GM20431 (cell line): ENCODE results near the gene B3GNT8.
"Not testable (repeated sequence)": the region's sequence is repeated elsewhere in the genome, so short reads cannot be mapped to it uniquely, and the experiment has no call there.

Source experiments
- in situ Hi-C: fragments of 300-500 bp; cut with MseI, MboI; formaldehyde crosslinking; loops from one replicate; pipeline ENCODE4 v1.15.0; 2020; ENCODE audit warnings: low sequenced_read_pairs; ENCODE audit not compliant: unreplicated experiment

Gene B3GNT8

DNA sequence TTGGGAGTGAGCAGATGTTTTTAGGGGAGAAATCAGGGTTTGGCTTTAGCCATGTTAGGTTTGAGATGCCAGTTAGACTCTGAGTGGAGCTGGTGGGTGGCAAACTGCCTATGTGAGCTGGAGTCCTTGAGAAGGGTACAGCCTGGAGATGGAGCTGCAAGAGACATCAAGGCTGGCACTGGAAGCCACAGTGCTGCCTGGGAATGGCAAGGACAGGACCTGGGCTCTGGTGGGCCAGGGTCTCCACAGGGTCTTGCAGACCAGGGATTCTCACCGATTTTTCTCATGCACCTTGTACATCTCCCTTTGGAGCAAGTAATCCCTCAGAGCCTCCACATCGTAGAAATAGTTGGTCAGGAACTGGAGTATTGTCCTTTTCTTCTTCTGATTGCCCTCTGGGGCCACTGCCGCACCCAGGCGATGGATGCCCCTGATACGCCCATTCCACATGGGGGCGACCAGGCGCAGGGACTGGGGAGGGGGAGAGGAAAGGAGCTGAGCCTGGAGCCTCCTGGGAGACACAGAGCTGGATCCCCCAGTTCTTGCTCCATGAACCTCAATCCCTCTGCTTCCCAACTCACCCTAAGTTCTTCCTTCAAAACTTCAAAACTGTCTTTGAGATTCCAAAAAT lies 10.9 kb upstream of the B3GNT8 start:
- in situ Hi-C loops, result no loop called here

DNA sequence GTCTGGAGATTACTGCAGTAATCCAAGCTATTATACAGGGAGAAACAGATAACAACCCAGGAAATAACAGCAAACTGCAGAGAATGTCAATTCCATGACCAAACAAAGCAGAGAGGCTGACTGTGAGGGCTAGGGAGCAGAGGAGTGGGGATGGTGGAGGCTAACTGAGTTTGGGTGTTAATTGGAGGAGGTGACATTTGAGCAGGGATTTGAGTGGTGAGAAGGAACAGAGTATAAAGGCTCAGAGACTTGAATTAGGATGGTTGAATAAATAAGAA lies 9.4 kb upstream of the B3GNT8 start:
- in situ Hi-C loops, result no loop called here

DNA sequence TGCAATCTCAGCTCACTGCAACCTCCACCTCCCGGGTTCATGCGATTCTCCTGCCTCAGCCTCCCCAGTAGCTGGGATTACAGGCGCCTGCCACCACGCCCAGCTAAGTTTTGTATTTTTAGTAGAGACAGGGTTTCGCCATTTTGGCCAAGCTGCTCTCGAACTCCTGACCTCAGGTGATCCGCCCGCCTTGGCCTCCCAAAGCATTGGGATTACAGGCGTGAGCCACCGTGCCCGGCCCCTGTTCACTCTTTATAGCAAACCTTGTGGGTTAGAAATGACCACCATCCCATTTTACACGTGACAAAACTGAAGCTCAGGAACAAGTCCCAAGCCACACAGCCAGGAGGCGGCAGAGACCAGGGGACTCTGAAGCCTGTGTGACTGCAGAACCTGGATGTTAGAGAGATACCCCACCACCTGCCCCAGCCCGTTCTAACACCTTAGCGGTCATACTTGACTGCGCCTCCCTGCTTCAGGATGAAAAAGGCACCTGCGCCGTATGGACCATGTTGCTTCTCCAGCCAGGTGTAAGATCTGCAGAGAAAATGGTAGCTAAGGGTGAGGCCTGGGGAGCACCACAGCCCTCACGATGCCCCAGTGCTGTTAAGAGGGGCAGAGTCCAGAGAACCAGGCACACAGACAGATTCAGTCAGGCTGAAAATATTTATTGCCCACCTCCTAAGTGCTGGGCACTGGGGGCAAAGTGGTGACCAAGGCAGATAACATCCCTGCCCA lies 8.9 kb upstream of the B3GNT8 start:
- in situ Hi-C loops, result no loop called here

DNA sequence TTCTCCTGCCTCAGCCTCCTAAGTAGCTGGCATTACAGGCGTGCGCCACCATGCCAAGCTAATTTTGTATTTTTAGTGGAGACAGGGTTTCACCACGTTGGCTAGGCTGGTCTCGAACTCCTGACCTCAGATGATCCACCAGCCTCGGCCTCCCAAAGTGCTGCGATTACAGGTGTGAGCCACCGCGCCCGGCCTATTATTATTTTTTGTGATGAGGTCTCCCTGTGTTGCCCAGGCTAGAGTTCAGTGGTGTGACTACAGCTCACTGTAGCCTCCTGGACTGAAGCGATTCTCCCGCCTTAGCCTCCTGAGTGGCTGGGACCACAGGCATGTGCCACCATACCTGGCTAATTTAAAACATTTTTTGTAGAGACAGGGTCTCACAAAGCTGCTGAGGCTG lies 8.2 kb upstream of the B3GNT8 start:
- in situ Hi-C loops, result not testable (repeated sequence)

DNA sequence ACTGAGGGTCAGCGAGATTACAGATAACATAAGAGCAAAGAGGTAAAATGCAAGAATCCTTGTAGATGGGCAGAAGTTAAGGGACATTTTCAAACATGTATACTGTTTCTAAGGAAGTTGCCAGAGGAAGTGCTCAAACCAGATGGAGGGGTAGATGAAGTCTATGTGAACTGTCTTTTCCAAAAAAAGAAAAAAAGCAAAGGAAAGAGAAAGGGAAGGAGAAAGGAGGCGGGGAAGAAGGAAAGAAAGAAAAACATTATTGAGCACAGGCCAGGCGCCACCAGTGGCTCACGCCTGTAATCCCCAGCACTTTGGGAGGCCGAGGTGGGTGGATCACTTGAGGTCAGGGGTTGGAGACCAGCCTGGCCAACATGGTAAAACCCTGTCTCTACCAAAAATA lies 7.3 kb upstream of the B3GNT8 start:
- in situ Hi-C loops, result no loop called here

DNA sequence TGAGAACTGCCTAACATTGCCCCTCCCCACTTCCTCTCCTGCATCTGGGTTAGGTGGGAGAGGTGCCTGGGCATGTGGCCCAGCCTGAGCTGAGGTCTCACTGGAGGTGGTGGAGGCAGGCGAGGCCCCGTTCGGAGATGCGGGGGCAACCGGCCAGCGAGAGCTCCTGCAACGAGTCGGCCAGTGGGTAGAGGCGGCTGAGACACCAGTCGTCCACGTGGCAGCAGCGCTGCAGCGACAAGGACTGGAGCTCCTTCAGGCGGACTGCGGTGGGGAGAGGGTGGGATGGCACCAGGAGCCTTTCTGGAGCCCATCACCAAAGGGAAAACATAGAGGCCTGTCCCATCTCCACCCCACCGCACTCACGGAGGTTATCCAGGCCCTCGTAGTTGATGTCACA lies 6.0 kb upstream of the B3GNT8 start:
- in situ Hi-C loops, result no loop called here

DNA sequence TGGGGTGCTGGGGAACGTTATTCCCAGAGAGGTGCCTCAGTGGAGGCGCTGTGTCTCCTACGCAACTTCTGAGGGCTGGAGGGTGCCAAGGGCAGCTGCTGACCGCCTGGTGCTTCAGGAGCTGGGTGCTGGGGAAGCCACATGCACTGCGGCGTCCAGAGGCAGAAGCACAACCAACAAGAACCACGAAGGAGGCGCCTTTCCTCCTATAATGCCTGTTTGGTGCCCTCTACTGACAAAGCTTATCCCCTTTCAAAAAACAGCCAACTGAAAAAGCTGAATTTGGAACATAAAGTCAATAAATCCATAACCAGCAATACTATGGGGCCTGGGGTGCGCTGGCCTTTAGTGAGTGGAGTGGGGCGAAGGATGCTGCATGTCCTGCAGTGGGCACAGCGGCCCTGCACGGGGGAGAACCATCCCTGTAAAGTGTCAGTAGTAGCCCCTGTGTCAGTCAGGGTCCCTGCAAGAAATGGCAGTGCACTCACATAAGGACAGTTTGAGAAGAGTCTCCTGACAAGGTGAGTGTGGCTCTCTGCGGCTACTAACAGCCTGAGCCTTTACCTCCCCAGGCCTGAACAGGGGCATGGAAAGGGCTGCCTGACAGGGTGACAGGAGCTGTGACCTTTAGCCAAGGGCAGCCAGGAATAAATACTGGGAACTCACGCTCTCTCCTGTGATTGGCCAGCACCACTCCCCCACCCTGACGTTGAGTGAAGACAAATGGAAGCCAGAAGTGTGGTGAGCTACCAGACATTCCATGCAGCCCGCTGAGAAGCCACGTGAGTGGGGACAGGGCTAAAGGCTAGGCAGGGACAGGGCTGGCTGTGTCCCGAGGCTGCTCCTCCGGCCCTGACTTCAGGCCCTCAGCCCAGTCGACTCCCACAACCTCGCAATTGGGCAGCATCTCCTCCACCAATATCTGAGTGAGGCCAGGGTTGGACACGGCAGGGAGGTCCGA lies 4.5 kb upstream of the B3GNT8 start:
- in situ Hi-C loops, result no loop called here

DNA sequence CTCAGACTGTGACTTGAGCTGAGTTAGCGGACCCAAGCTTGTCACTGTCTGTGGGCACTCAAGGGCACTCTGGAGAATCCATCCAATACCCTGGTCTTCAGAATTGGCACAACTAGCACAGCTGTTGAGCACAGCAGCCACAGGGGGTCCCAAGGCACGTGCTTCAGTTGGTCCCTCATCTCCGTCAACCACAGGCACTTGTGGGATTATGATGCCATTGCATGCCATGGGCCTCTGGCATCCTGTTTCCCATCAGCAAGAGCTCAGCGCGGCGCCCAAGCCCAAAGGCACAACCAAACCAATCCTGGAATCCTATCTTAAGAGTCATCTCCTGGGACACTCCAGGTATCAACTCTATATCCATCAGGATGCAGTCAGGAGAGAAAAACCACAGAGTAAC lies 3.7 kb upstream of the B3GNT8 start:
- in situ Hi-C loops, result no loop called here

DNA sequence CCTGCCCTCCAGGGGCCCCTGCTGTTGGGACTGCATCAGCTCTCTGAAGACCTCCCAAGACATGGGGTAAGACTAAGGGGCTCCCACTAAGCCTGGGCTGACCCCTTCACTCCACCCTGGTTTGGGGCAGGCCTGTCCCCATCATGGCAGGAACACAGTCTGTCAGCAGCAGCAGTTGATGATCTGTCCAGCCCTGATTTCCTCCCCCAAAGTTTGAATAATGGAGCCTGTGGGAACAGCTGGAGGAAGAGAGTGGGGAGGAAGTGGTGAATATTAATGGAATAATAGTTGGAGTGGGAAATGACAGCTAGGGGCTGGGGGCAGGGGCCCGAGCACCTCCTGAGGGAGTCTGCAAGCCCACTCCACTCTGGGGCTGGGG lies 1.3 kb upstream of the B3GNT8 start:
- in situ Hi-C loops, result no loop called here

DNA sequence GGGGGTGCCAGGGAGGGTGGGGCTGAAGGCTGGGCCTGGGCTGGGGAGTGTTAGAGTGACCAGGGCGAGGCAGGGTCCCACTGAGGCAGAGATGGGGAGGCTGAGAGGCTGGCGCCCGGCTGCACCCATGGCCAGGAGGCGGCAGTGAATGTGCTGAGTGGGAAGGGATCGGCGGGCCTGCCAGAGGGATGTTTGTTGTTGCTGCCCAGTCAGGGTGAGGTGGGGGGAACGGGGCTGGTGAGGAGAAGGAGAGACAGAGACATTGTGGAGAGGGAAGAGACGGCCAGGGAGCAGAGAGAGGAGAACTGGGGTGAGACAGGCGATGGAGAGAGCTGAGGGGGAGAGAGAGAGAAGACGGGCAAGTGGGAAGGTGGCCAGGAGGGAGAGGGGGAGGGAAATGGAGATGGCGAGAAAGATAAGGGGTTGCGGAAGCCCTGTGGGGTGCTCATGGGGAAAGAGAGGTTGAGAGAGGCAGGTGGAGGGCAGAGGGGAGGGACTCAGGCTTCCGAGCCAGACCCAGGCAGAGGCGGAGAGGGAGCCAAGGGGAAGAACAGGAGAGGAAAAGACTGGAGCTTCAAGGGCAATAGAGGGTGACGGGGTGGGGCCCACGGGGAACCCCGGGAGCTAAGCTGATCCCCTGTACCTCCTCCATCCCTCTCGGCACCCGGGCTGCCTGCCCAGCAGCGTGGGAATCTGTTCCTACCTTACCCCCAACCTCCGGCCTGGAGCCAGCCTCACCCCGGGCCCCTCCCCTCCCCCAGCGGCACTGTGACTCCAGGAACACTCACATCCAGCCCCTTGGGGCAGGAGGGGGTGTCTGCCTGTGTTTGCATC lies 690 bp upstream of the B3GNT8 start:
- in situ Hi-C loops, result no loop called here

DNA sequence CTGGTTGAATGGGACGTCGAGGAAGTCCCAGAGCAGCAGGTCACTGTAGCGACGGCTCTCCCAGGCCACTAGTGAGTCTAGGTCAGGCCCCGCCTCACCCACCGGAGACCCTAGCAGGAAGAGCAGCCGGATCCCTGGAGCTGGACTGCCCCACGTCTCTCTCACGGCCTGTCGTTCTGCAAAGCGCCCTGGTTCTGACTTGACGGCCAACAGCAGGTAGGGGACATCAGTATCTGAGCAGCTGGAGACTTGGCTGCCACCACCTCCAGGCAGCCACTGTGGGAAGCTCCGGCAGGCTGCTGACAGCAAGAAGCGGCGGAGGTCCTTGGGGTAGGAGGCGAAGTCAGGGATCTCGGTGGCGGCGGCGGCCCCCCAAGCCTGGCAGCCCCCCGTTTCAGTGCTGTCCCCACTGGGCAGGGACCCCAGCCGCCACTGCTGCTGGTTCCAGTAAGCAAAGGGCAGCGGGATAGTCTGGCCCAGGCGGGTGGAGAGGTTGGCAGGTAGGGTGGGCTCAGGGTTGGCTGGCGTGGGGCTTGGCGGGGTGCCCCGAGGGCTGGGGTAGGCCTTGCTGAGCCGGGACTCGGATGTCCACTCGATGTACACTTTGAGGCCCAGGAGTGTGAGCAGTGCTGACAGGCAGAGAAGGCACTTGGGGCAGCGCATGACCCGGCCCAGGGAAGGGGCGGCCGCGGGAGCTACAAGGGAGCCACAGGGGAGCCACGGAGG lies 895 bp downstream of the B3GNT8 start:
- in situ Hi-C loops, result no loop called here

DNA sequence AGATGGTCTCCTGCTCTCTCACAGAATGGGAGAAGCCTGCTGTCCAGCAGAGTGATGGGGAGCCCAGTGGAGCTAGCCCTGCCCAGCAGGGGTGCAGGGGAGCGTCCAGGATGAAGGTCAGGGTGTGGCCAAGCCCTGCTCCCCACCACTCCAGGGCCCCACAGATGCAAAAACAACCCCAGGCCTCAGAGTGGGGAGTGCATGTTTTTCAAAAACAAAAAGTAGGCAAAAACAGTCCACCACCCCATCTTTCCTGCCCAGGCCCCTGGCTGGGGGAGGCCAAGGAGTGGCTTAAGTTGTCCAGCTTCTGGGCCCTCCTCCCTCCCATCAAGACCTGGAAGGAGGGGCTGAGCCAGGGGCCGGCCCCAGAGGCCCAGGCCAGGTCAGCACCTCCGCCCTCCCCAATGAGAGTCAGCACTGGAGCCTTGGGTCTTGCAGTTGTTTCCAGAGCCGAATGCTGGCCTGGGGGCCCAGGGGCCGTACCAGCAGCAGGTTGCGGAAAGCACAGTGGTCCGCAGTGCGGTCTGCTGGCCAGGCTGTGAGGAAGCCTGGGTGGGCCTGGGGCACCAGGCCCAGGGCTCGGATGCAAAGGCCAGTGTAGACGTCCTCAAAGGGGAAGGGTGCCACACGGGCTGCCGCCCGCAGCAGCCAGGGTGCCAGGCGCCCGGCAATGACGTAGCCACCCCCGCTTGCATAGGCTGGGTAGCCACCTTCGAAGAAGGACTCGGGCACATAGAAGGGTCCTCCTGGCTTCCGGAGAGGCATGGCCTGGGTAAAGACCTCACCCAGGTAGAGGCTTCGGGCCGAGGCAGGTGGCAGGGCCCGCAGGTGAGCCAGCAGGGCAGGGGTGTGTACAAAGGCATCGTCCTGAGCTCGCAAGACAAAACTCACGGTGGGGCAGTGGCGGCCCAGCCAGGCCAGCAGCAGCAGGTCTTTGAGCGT lies 1.7 kb downstream of the B3GNT8 start:
- in situ Hi-C loops, result no loop called here

DNA sequence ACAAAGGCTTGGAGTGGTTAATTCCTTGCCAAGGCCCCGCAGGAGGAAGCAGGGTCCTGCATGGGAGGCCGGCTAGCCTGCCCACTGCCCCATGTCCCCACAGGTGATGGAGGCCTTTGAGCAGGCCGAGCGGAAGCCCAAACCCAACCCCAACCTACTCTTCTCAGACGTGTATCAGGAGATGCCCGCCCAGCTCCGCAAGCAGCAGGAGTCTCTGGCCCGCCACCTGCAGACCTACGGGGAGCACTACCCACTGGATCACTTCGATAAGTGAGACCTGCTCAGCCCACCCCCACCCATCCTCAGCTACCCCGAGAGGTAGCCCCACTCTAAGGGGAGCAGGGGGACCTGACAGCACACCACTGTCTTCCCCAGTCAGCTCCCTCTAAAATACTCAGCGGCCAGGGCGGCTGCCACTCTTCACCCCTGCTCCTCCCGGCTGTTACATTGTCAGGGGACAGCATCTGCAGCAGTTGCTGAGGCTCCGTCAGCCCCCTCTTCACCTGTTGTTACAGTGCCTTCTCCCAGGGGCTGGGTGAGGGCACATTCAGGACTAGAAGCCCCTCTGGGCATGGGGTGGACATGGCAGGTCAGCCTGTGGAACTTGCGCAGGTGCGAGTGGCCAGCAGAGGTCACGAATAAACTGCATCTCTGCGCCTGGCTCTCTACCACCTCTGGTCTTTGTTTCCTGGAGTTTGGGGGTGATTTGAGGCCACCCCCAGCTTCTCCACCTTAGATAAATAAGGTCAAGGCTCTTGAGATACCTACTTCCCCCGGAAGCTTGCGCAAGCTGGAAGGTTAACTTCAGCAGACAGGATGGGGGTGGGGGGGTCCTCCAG lies 2.6 kb downstream of the B3GNT8 start:
- in situ Hi-C loops, result no loop called here

DNA sequence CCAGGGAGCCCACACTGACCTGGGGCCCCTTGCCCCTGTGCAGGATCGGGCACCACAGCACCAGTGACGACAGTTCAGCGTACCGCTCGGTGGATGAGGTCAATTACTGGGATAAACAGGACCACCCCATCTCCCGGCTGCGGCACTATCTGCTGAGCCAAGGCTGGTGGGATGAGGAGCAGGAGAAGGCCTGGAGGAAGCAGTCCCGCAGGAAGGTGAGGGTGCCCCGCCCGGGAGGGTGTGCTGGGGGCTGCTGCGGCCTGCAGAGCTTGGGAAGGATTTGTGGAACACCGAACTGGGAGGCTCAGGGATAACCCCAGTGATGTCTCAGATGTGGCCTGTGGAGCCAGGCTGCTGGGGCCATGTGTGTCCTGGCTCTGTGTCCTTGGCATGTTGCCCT lies 4.2 kb downstream of the B3GNT8 start:
- in situ Hi-C loops, result no loop called here

DNA sequence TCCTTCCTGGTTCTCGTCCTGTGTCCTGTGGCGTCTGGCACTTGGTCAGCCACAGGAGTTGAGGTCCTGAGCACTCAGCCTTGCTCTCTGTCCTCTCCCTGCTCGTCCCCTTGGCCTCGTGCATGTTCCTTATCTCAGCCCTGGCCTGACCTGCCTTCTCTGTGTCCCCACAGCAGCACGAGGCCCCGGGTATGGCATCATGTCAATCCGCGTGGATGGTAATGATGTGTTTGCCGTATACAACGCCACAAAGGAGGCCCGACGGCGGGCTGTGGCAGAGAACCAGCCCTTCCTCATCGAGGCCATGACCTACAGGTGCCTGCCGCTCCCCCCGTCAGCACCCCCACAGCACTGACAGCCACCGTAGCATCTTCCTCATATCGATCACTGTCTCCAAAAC lies 4.7 kb downstream of the B3GNT8 start:
- in situ Hi-C loops, result no loop called here

DNA sequence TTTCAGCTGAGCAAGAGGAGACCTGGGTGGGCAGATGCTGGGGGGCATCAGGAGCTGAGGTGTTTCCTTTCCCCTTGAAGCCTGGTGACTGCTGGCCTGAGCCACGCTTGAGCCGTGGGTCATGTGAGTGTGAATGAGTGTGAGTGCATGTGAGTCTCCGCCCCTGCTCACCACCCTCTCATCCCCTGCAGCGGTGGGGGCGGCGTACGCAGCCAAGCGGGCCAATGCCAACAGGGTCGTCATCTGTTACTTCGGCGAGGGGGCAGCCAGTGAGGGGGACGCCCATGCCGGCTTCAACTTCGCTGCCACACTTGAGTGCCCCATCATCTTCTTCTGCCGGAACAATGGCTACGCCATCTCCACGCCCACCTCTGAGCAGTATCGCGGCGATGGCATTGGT lies 5.2 kb downstream of the B3GNT8 start:
- in situ Hi-C loops, result no loop called here

DNA sequence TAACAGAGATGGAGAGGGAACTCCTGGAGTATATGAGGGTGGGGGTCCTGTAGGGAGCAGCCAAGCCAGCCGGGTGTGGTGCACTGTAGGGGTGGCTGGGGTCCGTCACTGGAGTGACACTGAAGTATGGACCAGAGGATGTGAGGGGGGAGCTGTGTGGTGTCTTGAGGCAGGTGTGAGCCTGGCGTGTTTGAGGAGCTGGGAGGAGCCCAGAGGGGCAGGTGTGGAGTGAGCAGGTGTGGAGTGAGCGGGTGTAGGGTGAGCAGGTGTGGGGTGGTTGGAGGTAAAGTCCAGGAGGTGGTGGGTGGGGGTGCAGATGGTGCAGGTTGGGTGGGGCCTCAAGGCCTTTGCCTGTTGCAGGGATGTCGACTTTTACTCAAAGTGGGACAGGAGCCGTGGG lies 5.9 kb downstream of the B3GNT8 start:
- in situ Hi-C loops, result no loop called here
